Right atrium auricular region (tissue), 2 donors: Measurements from ENCODE around the gene SCPEP1. TPM values are rescaled to one million over a fixed set of nuclear protein-coding genes. Genes with fewer than 3 reads are reported as not detected.
"Not testable (repeated sequence)": the region's sequence is repeated elsewhere in the genome, so short reads cannot be mapped to it uniquely, and the experiment has no call there.

ENCODE experiments used
- DNase-seq: peaks from one replicate; pipeline ENCODE4 v3.0.0-alpha.2; 2019; ENCODE audit warnings: low spot score
- H3K27ac ChIP-seq, 2 donors: fragments of 200-600 bp; sonication (generic); 1 replicate in 1 of 2; 2 replicates in 1 of 2; pipeline ENCODE4 v1.5.1; 2016 to 2019
- H3K27me3 ChIP-seq, 2 donors: fragments of 200-600 bp; sonication (generic); one replicate each; pipeline versions ENCODE4 v1.5.1 to v1.6.0; 2017 to 2019
- H3K36me3 ChIP-seq: fragments of 200-600 bp; sonication (generic); one replicate; pipeline ENCODE4 v1.5.1; 2016
- H3K4me1 ChIP-seq, 2 donors: fragments of 200-600 bp; sonication (generic); one replicate each; pipeline versions ENCODE4 v1.5.1 to v1.6.0; 2017 to 2019
- H3K4me3 ChIP-seq, 2 donors: fragments of 200-600 bp; sonication (generic); 1 replicate in 1 of 2; 2 replicates in 1 of 2; pipeline ENCODE4 v1.5.1; 2017 to 2019; ENCODE audit warnings: mild to moderate bottlenecking in 1 of 2, moderate library complexity in 1 of 2
- H3K9me3 ChIP-seq, 2 donors: fragments of 200-600 bp; sonication (generic); one replicate each; pipeline ENCODE4 v1.5.1; 2019
- CTCF ChIP-seq, 2 donors: fragments of 200-600 bp; sonication (generic); IDR thresholded peaks; one replicate each; pipeline ENCODE4 v1.5.1; 2019; ENCODE audit warnings: antibody characterized with exemption in 2 of 2
- total RNA-seq, 2 donors: library from RNA; depleted of rRNA; stranded (reverse); fragments of >200 nt; gene quantifications; one replicate each; pipeline ENCODE4 v1.1.0, GENCODE V29; 2016

The SCPEP1 gene
- total RNA-seq, 2 donors from 2014 or later, result 42.3 to 54.2 TPM

GRCh38 chr17:56976941-56977608 is 856 bp upstream of the SCPEP1 start:
- Histone ChIP-seq H3K27me3 (no peaks in the 10 kb centered on the region), H3K36me3 (no peaks in the 10 kb centered on the region), H3K27ac (peak overlapping the region in 1 of 2 donors; percentile 66), H3K4me1 (peaks cover 0 to 16% of the 10 kb centered on the region in 2 donors), H3K4me3 (peak overlapping the region; percentile 54 to 63), H3K9me3 (no peaks in the 10 kb centered on the region)
- DNase-seq, result peak; percentile 55
- no peak for TF ChIP-seq CTCF (IDR thresholded peaks at IDR 0.05)

- H3K36me3 ChIP-seq, result peaks cover 7% of the 10 kb centered on the region
- no peaks in the 10 kb centered on the region for H3K27me3 ChIP-seq
- peak; percentile 54 for DNase-seq
- no peaks in the 10 kb centered on the region for H3K9me3 ChIP-seq
- TF ChIP-seq CTCF (IDR thresholded peaks at IDR 0.05), result no peak
- H3K4me1 ChIP-seq, result peaks cover 0 to 16% of the 10 kb centered on the region in 2 donors
- H3K4me3 ChIP-seq, result peak overlapping the region; percentile 54 to 63
- H3K27ac ChIP-seq, result peak overlapping the region; percentile 61 to 66
Observed at GRCh38 chr17:56978441-56979090, 635 bp downstream of the SCPEP1 start.

GRCh38 chr17:56979091-56979480 is 1.2 kb downstream of the SCPEP1 start:
- Histone ChIP-seq H3K36me3 (peaks cover 7% of the 10 kb centered on the region), H3K27ac (peak overlapping the region; percentile 61 to 66), H3K9me3 (no peaks in the 10 kb centered on the region), H3K4me1 (peaks cover 0 to 16% of the 10 kb centered on the region in 2 donors), H3K27me3 (no peaks in the 10 kb centered on the region), H3K4me3 (no peak overlapping the region)
- peak; percentile 54 for DNase-seq
- TF ChIP-seq CTCF (IDR thresholded peaks at IDR 0.05), result no peak

GRCh38 chr17:56980526-56980925 is 2.6 kb downstream of the SCPEP1 start:
- peaks cover 0 to 16% of the 10 kb centered on the region in 2 donors for H3K4me1 ChIP-seq
- not testable (repeated sequence) for H3K27ac ChIP-seq, H3K27me3 ChIP-seq, H3K36me3 ChIP-seq, H3K4me3 ChIP-seq, H3K9me3 ChIP-seq
- DNase-seq, result peak; percentile 55

GRCh38 chr17:56982312-56982711 is 4.4 kb downstream of the SCPEP1 start:
- H3K9me3 ChIP-seq, result no peaks in the 10 kb centered on the region
- no peak overlapping the region for H3K27ac ChIP-seq
- H3K4me1 ChIP-seq, result peaks cover 0 to 15% of the 10 kb centered on the region in 2 donors
- H3K4me3 ChIP-seq, result no peak overlapping the region
- H3K36me3 ChIP-seq, result peaks cover 18% of the 10 kb centered on the region
- H3K27me3 ChIP-seq, result no peaks in the 10 kb centered on the region
- peak; percentile 53 for DNase-seq
- no peak for TF ChIP-seq CTCF (IDR thresholded peaks at IDR 0.05)

GRCh38 chr17:56983366-56983765 is 5.4 kb downstream of the SCPEP1 start:
- H3K27me3 ChIP-seq, result no peaks in the 10 kb centered on the region
- H3K36me3 ChIP-seq, result peaks cover 28% of the 10 kb centered on the region
- no peak for DNase-seq
- H3K4me1 ChIP-seq, result peaks cover 0 to 11% of the 10 kb centered on the region in 2 donors
- no peaks in the 10 kb centered on the region for H3K9me3 ChIP-seq
- no peak overlapping the region for H3K4me3 ChIP-seq
- no peak for TF ChIP-seq CTCF (IDR thresholded peaks at IDR 0.05)
- H3K27ac ChIP-seq, result no peak overlapping the region
